Psoas muscle (tissue), 8 donors: Measurements from ENCODE around the gene MACROH2A1. TPM values are rescaled to one million over a fixed set of nuclear protein-coding genes. Genes with fewer than 3 reads are reported as not detected.

Experiments
- ATAC-seq, 4 donors: fragments of 200-7000 bp; cut with Tn5 transposase; one replicate each; pipeline ENCODE4 v1.9.1; 2020; ENCODE audit warnings: moderate library complexity in 3 of 4, mild to moderate bottlenecking in 2 of 4
- DNase-seq, 2 donors: peaks; one replicate each; pipeline ENCODE4 v3.0.0-alpha.2; 2020
- H3K27ac ChIP-seq: fragments of 200-600 bp; one replicate; pipeline ENCODE4 v1.8.0; 2022
- H3K27me3 ChIP-seq, 3 donors: fragments of 200-600 bp in 1 of 3; one replicate each; pipeline versions ENCODE4 v1.6.1 to v1.8.0; 2013 to 2022; ENCODE audit warnings: low read length in 2 of 3, mild to moderate bottlenecking in 2 of 3, moderate library complexity in 1 of 3; ENCODE audit not compliant: insufficient read depth in 3 of 3
- H3K36me3 ChIP-seq, 2 donors: fragments of 200-600 bp in 1 of 2; one replicate each; pipeline versions ENCODE4 v1.6.1 to v1.8.0; 2013 to 2022; ENCODE audit warnings: low read depth in 1 of 2, mild to moderate bottlenecking in 1 of 2, moderate library complexity in 1 of 2; ENCODE audit not compliant: insufficient read depth in 1 of 2
- H3K4me1 ChIP-seq: fragments of 200-600 bp; one replicate; pipeline ENCODE4 v1.8.0; 2022
- H3K4me3 ChIP-seq: fragments of 200-600 bp; one replicate; pipeline ENCODE4 v1.8.0; 2022; ENCODE audit warnings: mild to moderate bottlenecking
- H3K9me3 ChIP-seq: fragments of 200-600 bp; one replicate; pipeline ENCODE4 v1.8.0; 2022
- CTCF ChIP-seq: fragments of 200-600 bp; IDR thresholded peaks from one replicate; pipeline ENCODE4 v1.8.0; 2022; ENCODE audit warnings: antibody characterized with exemption
- WGBS, 3 donors: extraction: QIAGEN DNeasy Blood & Tissue Kit; methylation state at CpG; one replicate each; pipeline versions ENCODE4 v1.1.6 to v1.1.7; 2013; 5-methylcytosine and 5-hydroxymethylcytosine counted together
- intact Hi-C, 2 donors: fragments of 100-400 bp; cut with DNase I; formaldehyde crosslinking; loops; one replicate each; pipeline versions ENCODE4 v1.11.0 to v1.14.2; 2022
- polyA plus RNA-seq, 3 donors: library from polyadenylated mRNA; stranded (reverse); fragments of 200-250 nt; gene quantifications; one replicate each; pipeline ENCODE4 v1.2.3, GENCODE V29; 2013
- total RNA-seq, 4 donors: library from RNA; stranded (reverse); fragmentation: NEBNext Ultra II Directional in 2 of 4; extraction: Animal tissue kit (Norgen Biotek cat#: 25700) in 2 of 4; gene quantifications; one replicate each; pipeline versions ENCODE4 v1.2.1 to v1.2.4, GENCODE V29; 2021 to 2023
- donor health status: healthy with polysubstance abuse.
- donor health status: DM: no; HTN: no; CAD: no; lungs with moderate emphysema.
- donor health status: Bipolar disorder and iron deficiency.
- donor health status: healthy.
- donor health status: DM: yes; HTN: yes; CAD: no.
- donor health status: DM: no; HTN: no; CAD: no.
- donor health status: DM: no; HTN: no; CAD: no.
- donor health status: DM: yes; HTN: yes; CAD: no.

Gene MACROH2A1
- total and polyA plus RNA-seq, 7 donors: 57.8 to 127 (median 85.7) TPM

- H3K36me3 ChIP-seq: peaks cover 0 to 33% of the 10 kb centered on the region in 2 donors
Observed at GRCh38 chr5:135388860-135389435, 10.1 kb downstream of the MACROH2A1 start.

GRCh38 chr5:135387629-135387960 lies 11.4 kb downstream of the MACROH2A1 start:
- ATAC-seq: no peak
- peaks cover 75% of the 10 kb centered on the region for H3K4me1 ChIP-seq
- H3K4me3 ChIP-seq: no peak overlapping the region
- intact Hi-C loops: no loop called here
- peak overlapping the region; percentile 69 for H3K27ac ChIP-seq
- peaks cover 0 to 41% of the 10 kb centered on the region in 2 donors for H3K36me3 ChIP-seq
- H3K9me3 ChIP-seq: no peaks in the 10 kb centered on the region
- no peaks in the 10 kb centered on the region for H3K27me3 ChIP-seq
- no peak for TF ChIP-seq CTCF
- DNase-seq: no peak

More at GRCh38 chr5:135388860-135389435, 10.1 kb downstream of the MACROH2A1 start:
- DNase-seq (no peak), ATAC-seq (no peak)
- Histone ChIP-seq H3K27me3 (no peaks in the 10 kb centered on the region), H3K9me3 (no peaks in the 10 kb centered on the region), H3K4me3 (no peak overlapping the region), H3K27ac (no peak overlapping the region), H3K4me1 (peaks cover 79% of the 10 kb centered on the region)
- intact Hi-C loops: no loop called here
- WGBS, 3 donors: 93 to 95% (median 95%) methylated on average over 16 of the region's 16 CpGs
- no peak for TF ChIP-seq CTCF

- ATAC-seq (peak; percentile 53 to 75 (median 64)), DNase-seq (no peak)
- Histone ChIP-seq H3K9me3 (no peaks in the 10 kb centered on the region), H3K4me1 (peaks cover 70% of the 10 kb centered on the region), H3K4me3 (no peak overlapping the region), H3K36me3 (peaks cover 0 to 46% of the 10 kb centered on the region in 2 donors), H3K27ac (peak overlapping the region; percentile 69), H3K27me3 (no peaks in the 10 kb centered on the region)
- no peak for TF ChIP-seq CTCF
- WGBS, 3 donors: 65 to 76% (median 75%) methylated on average over 8 of the region's 8 CpGs
- intact Hi-C loops: no loop called here
Observed at GRCh38 chr5:135386886-135387628, 12.0 kb downstream of the MACROH2A1 start.

- intact Hi-C loops: no loop called here
- ATAC-seq (peak in 3 of 4 donors; percentile 15 to 43 (median 26)), DNase-seq (no peak)
- no peaks in the 10 kb centered on the region for H3K9me3 ChIP-seq
- H3K36me3 ChIP-seq: peaks cover 0 to 56% of the 10 kb centered on the region in 2 donors
- H3K4me1 ChIP-seq: peaks cover 60% of the 10 kb centered on the region
- TF ChIP-seq CTCF: no peak
- H3K27ac ChIP-seq: peak overlapping the region; percentile 69
- no peak overlapping the region for H3K4me3 ChIP-seq
- 91 to 95% (median 93%) methylated on average over 3 of the region's 3 CpGs for WGBS, 3 donors
- no peaks in the 10 kb centered on the region for H3K27me3 ChIP-seq
Observed at GRCh38 chr5:135386096-135386495, 12.9 kb downstream of the MACROH2A1 start.
